Peyer's patch (tissue), 4 donors: ENCODE measurements around the gene MGLL. TPM values are rescaled to one million over a fixed set of nuclear protein-coding genes. Genes with fewer than 3 reads are reported as not detected.

Source experiments
- DNase-seq, 3 donors: peaks; one replicate each; pipeline ENCODE4 v3.0.0-alpha.2; 2017 to 2019
- H3K27ac ChIP-seq, 4 donors: fragments of 200-600 bp; sonication (generic); one replicate each; pipeline ENCODE4 v1.5.1; 2016 to 2019
- H3K27me3 ChIP-seq, 2 donors: fragments of 200-600 bp; sonication (generic); one replicate each; pipeline ENCODE4 v1.5.1; 2019
- H3K36me3 ChIP-seq, 3 donors: fragments of 200-600 bp; sonication (generic); one replicate each; pipeline ENCODE4 v1.5.1; 2016 to 2019
- H3K4me1 ChIP-seq, 4 donors: fragments of 200-600 bp; sonication (generic); one replicate each; pipeline ENCODE4 v1.5.1; 2016 to 2019
- H3K4me3 ChIP-seq, 4 donors: fragments of 200-600 bp; sonication (generic); 1 replicate in 3 of 4; 2 replicates in 1 of 4; pipeline ENCODE4 v1.5.1; 2016 to 2019; ENCODE audit warnings: mild to moderate bottlenecking in 1 of 4
- H3K9me3 ChIP-seq, 4 donors: fragments of 200-600 bp; sonication (generic); one replicate each; pipeline ENCODE4 v1.5.1; 2016 to 2019; ENCODE audit warnings: mild to moderate bottlenecking in 1 of 4
- CTCF ChIP-seq, 6 experiments: fragments of 450-650 bp in 4 of 6; fragments of 200-600 bp in 2 of 6; sonication (generic) in 1 of 6; IDR thresholded peaks; one replicate each; pipeline ENCODE4 v1.5.1; 2017 to 2019; ENCODE audit warnings: antibody characterized with exemption in 6 of 6, mild to moderate bottlenecking in 3 of 6, moderate library complexity in 1 of 6
- POLR2A ChIP-seq, 2 donors: fragments of 450-650 bp; IDR thresholded peaks; one replicate each; pipeline ENCODE4 v1.5.1; 2017; ENCODE audit warnings: antibody characterized with exemption in 2 of 2, mild to moderate bottlenecking in 2 of 2, moderate library complexity in 2 of 2
- total RNA-seq, 4 donors: library from RNA; depleted of rRNA; stranded (reverse); fragments of >200 nt; gene quantifications; one replicate each; pipeline ENCODE4 v1.1.0, GENCODE V29; 2016

Gene MGLL
- total RNA-seq, 4 donors from 2014 or later = 56.1 to 180 (median 143) TPM

DNA sequence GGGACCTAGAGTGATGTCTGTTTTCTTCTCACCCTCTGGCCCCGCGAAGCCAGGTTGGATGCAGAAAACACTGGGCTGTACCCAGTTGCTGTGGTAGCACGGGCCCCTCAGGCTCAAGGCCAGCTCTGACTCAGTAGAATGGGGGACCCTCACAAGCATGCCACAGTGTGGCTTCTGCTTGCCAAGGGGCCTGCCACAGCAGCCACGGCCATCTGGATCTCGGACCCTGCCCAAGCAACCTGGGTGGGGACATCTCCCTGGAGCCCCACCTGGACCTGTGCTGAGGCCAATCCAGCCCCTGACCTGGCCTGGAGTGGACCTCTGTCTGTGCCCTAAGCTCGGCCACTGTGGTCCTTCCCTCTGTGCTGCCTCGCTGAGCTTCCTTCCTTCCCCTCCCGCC is 59.0 kb downstream of the MGLL start:
- peak in 1 of 3 donors; percentile 47 for DNase-seq
- Histone ChIP-seq H3K27me3 (no peaks in the 10 kb centered on the region), H3K9me3 (peaks cover 0 to 7% (median 0%) of the 10 kb centered on the region in 4 donors), H3K27ac (no peak overlapping the region), H3K4me3 (no peak overlapping the region), H3K4me1 (peaks cover 0 to 34% (median 2%) of the 10 kb centered on the region in 4 donors), H3K36me3 (no peaks in the 10 kb centered on the region)
- TF ChIP-seq CTCF (IDR thresholded peaks at IDR 0.05) = no peak
- TF ChIP-seq POLR2A (IDR thresholded peaks at IDR 0.05) = no peak

- Histone ChIP-seq H3K27me3 (no peaks in the 10 kb centered on the region), H3K27ac (peak overlapping the region in 1 of 4 donors; percentile 55), H3K4me1 (peaks cover 0 to 34% (median 2%) of the 10 kb centered on the region in 4 donors), H3K4me3 (no peak overlapping the region), H3K36me3 (no peaks in the 10 kb centered on the region), H3K9me3 (peaks cover 0 to 1% (median 0%) of the 10 kb centered on the region in 4 donors)
- TF ChIP-seq CTCF (IDR thresholded peaks at IDR 0.05) = no peak
- DNase-seq = no peak
Measured at GRCh38 chr3:127762787-127763105, 59.6 kb downstream of the MGLL start.

DNA sequence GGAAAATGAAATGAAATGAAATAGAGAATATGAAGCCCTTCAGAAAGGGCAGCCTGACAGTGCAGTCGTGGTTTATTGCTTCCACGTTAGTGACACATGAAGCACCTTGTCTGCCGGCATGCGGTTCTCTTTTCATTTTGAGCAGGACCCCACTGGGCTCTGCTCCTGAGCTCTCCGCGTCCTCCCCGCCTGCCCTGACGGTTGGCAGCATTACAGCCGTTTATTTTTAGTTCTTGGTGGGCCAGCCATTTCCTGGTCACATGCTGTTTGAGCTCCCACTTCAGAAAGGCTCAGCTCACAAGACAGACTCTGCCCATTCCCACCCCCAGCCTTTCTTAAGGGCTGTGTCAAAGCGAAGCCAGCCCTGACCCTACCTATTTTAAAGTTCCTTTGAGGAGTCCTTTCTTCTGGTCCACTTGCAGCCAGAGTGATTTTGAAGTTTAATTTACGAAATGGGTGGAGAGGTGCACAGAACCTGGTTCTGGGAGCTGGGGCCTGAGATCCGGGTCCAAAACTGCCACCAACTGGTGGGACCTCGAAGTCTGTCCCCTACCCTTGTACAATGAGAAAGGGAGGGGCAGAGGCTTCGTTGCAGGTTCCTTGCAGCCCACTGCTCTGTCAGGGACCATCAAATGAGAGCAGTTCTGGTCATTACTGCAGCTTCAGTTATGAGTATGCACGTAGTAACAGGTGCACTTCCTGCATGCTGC is 60.1 kb downstream of the MGLL start:
- peak; percentile 22 to 59 (median 48) for DNase-seq
- no peak for TF ChIP-seq CTCF (IDR thresholded peaks at IDR 0.05)
- no peak for TF ChIP-seq POLR2A (IDR thresholded peaks at IDR 0.05)
- no peaks in the 10 kb centered on the region for H3K36me3 ChIP-seq
- peak overlapping the region in 2 of 4 donors; percentile 4 to 12 for H3K4me3 ChIP-seq
- H3K9me3 ChIP-seq = no peaks in the 10 kb centered on the region
- H3K27me3 ChIP-seq = no peaks in the 10 kb centered on the region
- peaks cover 0 to 34% (median 2%) of the 10 kb centered on the region in 4 donors for H3K4me1 ChIP-seq
- peak overlapping the region; percentile 17 to 55 (median 29) for H3K27ac ChIP-seq

DNA sequence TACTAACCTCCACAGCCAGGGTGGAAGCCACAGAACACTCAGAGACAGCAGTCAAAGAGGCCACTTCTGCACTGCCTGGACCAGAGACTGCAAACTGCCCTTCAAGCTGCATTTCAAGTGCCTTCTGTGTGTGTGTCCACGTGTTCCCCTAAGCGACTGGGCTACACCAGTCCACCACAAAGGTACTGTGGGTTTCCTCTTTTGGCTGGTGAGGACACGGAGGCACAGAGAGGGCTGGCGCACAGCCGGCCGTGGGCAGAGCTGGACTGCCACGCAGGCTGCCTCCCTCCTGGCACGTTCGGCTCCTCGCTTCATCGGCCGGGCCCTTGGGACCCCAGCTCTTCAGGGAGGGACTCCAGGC is 60.9 kb downstream of the MGLL start:
- no peaks in the 10 kb centered on the region for H3K36me3 ChIP-seq
- DNase-seq = peak in 1 of 3 donors; percentile 47
- peak overlapping the region; percentile 17 to 55 (median 29) for H3K27ac ChIP-seq
- peak overlapping the region in 2 of 4 donors; percentile 4 to 12 for H3K4me3 ChIP-seq
- H3K27me3 ChIP-seq = no peaks in the 10 kb centered on the region
- H3K4me1 ChIP-seq = peaks cover 0 to 34% (median 2%) of the 10 kb centered on the region in 4 donors
- no peaks in the 10 kb centered on the region for H3K9me3 ChIP-seq
- no peak for TF ChIP-seq CTCF (IDR thresholded peaks at IDR 0.05)
- no peak for TF ChIP-seq POLR2A (IDR thresholded peaks at IDR 0.05)

DNA sequence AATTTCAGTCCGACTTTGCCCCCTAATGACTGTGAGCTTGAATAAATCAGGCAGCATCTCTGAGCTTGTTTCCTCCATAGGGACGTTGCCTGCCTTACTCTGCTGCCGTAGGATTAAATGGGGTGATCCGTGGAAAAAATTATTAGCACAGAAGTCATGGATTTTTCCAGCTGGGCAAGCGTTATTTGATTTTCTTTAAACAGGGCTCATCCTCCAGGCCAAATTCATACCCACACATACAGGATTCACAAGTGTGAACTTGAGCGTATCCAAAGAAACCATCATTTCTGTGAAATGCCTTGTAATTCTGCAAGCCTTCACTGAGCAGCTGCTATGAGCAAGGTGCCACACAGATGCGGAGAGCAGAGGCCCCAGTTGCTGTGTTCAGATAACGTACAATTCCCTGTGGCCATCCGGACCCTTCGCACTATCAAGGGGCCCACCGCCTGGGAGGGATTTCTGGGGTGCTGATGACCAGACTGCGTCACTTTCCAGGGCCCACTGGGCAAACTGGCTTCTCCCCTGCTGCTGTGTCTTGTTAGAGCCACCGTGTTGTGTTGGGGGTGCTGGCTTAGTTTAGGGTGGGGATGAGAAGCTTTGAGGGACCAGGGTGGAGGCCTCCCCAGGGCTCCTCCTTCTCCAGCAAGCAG is 61.4 kb downstream of the MGLL start:
- peak in 1 of 3 donors; percentile 34 for DNase-seq
- TF ChIP-seq POLR2A (IDR thresholded peaks at IDR 0.05) = no peak
- TF ChIP-seq CTCF (IDR thresholded peaks at IDR 0.05) = no peak

More for the DNA sequence above, 61.4 kb downstream of the MGLL start:
- Histone ChIP-seq H3K27me3 (no peaks in the 10 kb centered on the region), H3K27ac (peak overlapping the region in 3 of 4 donors; percentile 17 to 55 (median 35)), H3K36me3 (no peaks in the 10 kb centered on the region), H3K4me3 (no peak overlapping the region), H3K9me3 (no peaks in the 10 kb centered on the region), H3K4me1 (peaks cover 0 to 34% (median 2%) of the 10 kb centered on the region in 4 donors)
